HepG2 (cell line): ENCODE data around the gene PLEKHG5. TPM values are rescaled to one million over a fixed set of nuclear protein-coding genes. Genes with fewer than 3 reads are reported as not detected.

Experiments
- ARID2 ChIP-seq: sonication (generic); formaldehyde crosslinking; IDR thresholded peaks from 2 replicates; pipeline ENCODE4 v1.8.1; 2022; ENCODE audit warnings: mild to moderate bottlenecking, missing genetic modification reagents, borderline replicate concordance
- ARNTL ChIP-seq: sonication (generic); formaldehyde crosslinking; IDR thresholded peaks from 2 replicates; pipeline ENCODE4 v1.4.0; 2020; ENCODE audit warnings: mild to moderate bottlenecking, missing genetic modification reagents
- EEA1 ChIP-seq: sonication (generic); formaldehyde crosslinking; IDR thresholded peaks from 2 replicates; pipeline ENCODE4 v1.5.1; 2020; ENCODE audit warnings: mild to moderate bottlenecking, missing genetic modification reagents, borderline replicate concordance
- FOXA3 ChIP-seq: IDR thresholded peaks from 2 replicates; pipeline ENCODE4 v1.6.1; 2016; ENCODE audit warnings: missing genetic modification reagents, missing compliant biosample characterization
- MYC ChIP-seq: sonication (generic); formaldehyde crosslinking; IDR thresholded peaks from 2 replicates; pipeline ENCODE4 v1.9.0; 2021; ENCODE audit warnings: missing genetic modification reagents, borderline replicate concordance
- PCBP1 ChIP-seq: fragments of 200-400 bp; formaldehyde crosslinking; IDR thresholded peaks from 2 replicates; pipeline ENCODE4 v1.6.1; 2017; ENCODE audit warnings: mild to moderate bottlenecking, low read depth, low read length, borderline replicate concordance
- SRSF1 ChIP-seq: fragments of 200-400 bp; formaldehyde crosslinking; optimal IDR thresholded peaks from 2 replicates; pipeline ENCODE3; 2017; ENCODE audit warnings: mild to moderate bottlenecking, low read depth, low read length, moderate library complexity
- ZBTB38 ChIP-seq: sonication (generic); formaldehyde crosslinking; IDR thresholded peaks from 2 replicates; pipeline ENCODE4 v1.5.1; 2020; ENCODE audit warnings: mild to moderate bottlenecking, missing genetic modification reagents
- ZC3H4 ChIP-seq: sonication (generic); formaldehyde crosslinking; IDR thresholded peaks from 2 replicates; pipeline ENCODE4 v1.4.0; 2020; ENCODE audit warnings: missing genetic modification reagents, borderline replicate concordance
- ZMYM3 ChIP-seq: sonication (generic); formaldehyde crosslinking; IDR thresholded peaks from 2 replicates; pipeline ENCODE4 v1.5.1; 2020; ENCODE audit warnings: mild to moderate bottlenecking, missing genetic modification reagents
- ZMYM4 ChIP-seq: sonication (generic); formaldehyde crosslinking; IDR thresholded peaks from 2 replicates; pipeline ENCODE4 v1.8.1; 2023; ENCODE audit warnings: mild to moderate bottlenecking, missing genetic modification reagents
- ZNF101 ChIP-seq: sonication (generic); formaldehyde crosslinking; IDR thresholded peaks from 2 replicates; pipeline ENCODE4 v1.4.0; 2020; ENCODE audit warnings: mild to moderate bottlenecking, low read depth, missing genetic modification reagents, borderline replicate concordance
- ZNF274 ChIP-seq: sonication (generic); formaldehyde crosslinking; IDR thresholded peaks from 2 replicates; pipeline ENCODE4 v1.5.1; 2020; ENCODE audit warnings: mild to moderate bottlenecking, missing genetic modification reagents
- ZNF501 ChIP-seq: sonication (generic); formaldehyde crosslinking; IDR thresholded peaks from 2 replicates; pipeline ENCODE4 v1.5.1; 2020; ENCODE audit warnings: mild to moderate bottlenecking, moderate library complexity, missing genetic modification reagents
- ZNF724P ChIP-seq: sonication (generic); formaldehyde crosslinking; IDR thresholded peaks from 2 replicates; pipeline ENCODE4 v1.8.0; 2022; ENCODE audit warnings: missing genetic modification reagents, borderline replicate concordance
- ZNF788 ChIP-seq: sonication (generic); formaldehyde crosslinking; IDR thresholded peaks from 2 replicates; pipeline ENCODE4 v1.5.0; 2020; ENCODE audit warnings: mild to moderate bottlenecking, missing genetic modification reagents, borderline replicate concordance
- polyA plus RNA-seq, 8 experiments: library from polyadenylated mRNA; depleted of rRNA in 3 of 8; stranded (reverse) in 7 of 8; unstranded in 1 of 8; fragments of >200 nt; fragmentation: Illumina TruSeq in 4 of 8; extraction: Trizol in 4 of 8; gene quantifications; 2 replicates each; pipeline versions ENCODE4 v1.2.1 to v1.2.3, GENCODE V29; 2011 to 2016; ENCODE audit warnings: low read depth in 4 of 8, missing spikeins in 1 of 8, mixed read lengths in 1 of 8; ENCODE audit not compliant: insufficient read depth in 1 of 8
- total RNA-seq, 5 experiments: library from RNA; depleted of rRNA; stranded (reverse); fragments of >200 nt; fragmentation: Illumina TruSeq; extraction: Trizol; gene quantifications; 2 replicates each; pipeline ENCODE4 v1.2.3, GENCODE V29; 2016; ENCODE audit warnings: low read depth in 1 of 5
- TF ChIP-seq, protein P1 (sequence below): IDR thresholded peaks from 2 replicates; pipeline ENCODE4 v1.6.1; 2018; ENCODE audit warnings: missing genetic modification reagents
- TF ChIP-seq, protein P2 (sequence below): sonication (generic); formaldehyde crosslinking; IDR thresholded peaks from 2 replicates; pipeline ENCODE4 v1.8.0; 2023; ENCODE audit warnings: mild to moderate bottlenecking, missing genetic modification reagents
- TF ChIP-seq, protein P3 (sequence below): IDR thresholded peaks from 2 replicates; pipeline ENCODE4 v1.6.1; 2016; ENCODE audit warnings: missing compliant biosample characterization, missing genetic modification reagents, borderline replicate concordance
- TF ChIP-seq, protein P4 (sequence below), 2 experiments: fragments of 450-650 bp in 1 of 2; sonication (generic) in 1 of 2; formaldehyde crosslinking; IDR thresholded peaks; 2 replicates each; pipeline versions ENCODE4 v1.5.0 to v1.8.0; 2020 to 2022; ENCODE audit warnings: mild to moderate bottlenecking in 1 of 2, missing genetic modification reagents in 1 of 2

Gene PLEKHG5
- total and polyA plus RNA-seq, 2 of the 13 experiments (the other 11 are each of a cell fraction or from before 2014, with no cell fraction given) = 1.9 to 3.5 TPM

DNA sequence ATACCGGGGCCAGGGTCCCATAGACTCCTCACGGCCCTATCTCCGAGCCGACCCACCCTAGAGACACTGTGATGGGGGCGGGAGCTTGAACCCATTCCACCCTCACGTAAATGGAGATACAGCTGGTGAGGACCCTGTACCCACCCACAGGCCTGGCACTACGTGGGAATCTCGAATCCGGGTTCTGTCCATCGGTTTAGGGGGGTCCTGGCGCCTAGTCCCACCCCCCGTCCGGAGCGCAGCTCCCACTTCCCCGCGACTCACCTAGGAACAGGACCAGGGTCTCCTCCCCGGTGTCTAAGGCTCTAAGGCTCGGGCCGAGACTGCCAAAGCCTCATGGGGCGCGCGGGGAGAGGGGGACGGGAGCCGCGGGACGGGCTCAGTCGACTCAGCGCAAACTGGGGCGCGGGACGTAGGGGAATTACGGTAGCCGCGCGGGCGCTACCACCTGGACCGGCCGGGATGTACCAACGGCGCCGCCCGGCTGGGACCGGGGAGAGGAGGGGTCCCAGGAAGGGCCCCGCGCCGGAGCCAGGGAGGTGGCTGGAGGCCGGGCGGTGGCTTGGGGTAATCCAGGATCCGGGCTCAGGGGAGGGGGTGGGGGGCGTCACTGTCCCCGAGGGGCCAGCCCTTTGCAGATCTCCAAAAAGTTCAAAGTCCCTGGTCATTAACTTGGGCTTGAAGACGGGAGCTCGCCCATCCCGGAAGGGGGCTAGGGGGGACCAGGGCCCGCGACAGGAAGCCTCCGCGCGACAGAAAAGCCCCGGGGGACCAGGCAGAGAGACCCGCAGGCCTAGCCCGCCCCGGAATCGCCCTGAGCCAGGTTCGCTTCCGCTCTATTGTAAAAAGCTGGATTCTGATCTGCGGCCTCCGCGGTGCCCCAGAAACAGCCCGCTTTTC, 1.0 kb downstream of the PLEKHG5 start (continued):
- TF ChIP-seq FOXA3 (CRISPR knock-in tag) (peak; percentile 20; the same call in 1 of the 2 replicates), ZNF724P (CRISPR knock-in tag) (0 out of 2 replicates have a peak, but pooled peaks have one; percentile 61), ZNF788 (CRISPR knock-in tag) (peak; percentile 45; the same call in 1 of the 2 replicates), ARNTL (CRISPR knock-in tag) (peak; percentile 69), SRSF1 (peak; percentile 72), ZC3H4 (no peak), ZNF101 (CRISPR knock-in tag) (peak; percentile 58; the same call in 1 of the 2 replicates), ZNF501 (CRISPR knock-in tag) (peak; percentile 36; the same call in 1 of the 2 replicates), ZBTB38 (CRISPR knock-in tag) (peak; percentile 38; the same call in 1 of the 2 replicates), ARID2 (CRISPR knock-in tag) (peak; percentile 80), ZMYM4 (CRISPR knock-in tag) (no peak), PCBP1 (0 out of 2 replicates have a peak, but pooled peaks have one; percentile 17), ZMYM3 (peak; percentile 27; the same call in 1 of the 2 replicates), MYC (CRISPR knock-in tag) (peak; percentile 56; the same call in 1 of the 2 replicates), EEA1 (CRISPR knock-in tag) (0 out of 2 replicates have a peak, but pooled peaks have one; percentile 39), ZNF274 (CRISPR knock-in tag) (peak; percentile 72; the same call in 1 of the 2 replicates)
- TF ChIP-seq, protein P1, sequence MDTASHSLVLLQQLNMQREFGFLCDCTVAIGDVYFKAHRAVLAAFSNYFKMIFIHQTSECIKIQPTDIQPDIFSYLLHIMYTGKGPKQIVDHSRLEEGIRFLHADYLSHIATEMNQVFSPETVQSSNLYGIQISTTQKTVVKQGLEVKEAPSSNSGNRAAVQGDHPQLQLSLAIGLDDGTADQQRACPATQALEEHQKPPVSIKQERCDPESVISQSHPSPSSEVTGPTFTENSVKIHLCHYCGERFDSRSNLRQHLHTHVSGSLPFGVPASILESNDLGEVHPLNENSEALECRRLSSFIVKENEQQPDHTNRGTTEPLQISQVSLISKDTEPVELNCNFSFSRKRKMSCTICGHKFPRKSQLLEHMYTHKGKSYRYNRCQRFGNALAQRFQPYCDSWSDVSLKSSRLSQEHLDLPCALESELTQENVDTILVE (CRISPR knock-in tag) = 0 out of 2 replicates have a peak, but pooled peaks have one; percentile 25
- TF ChIP-seq, protein P2, sequence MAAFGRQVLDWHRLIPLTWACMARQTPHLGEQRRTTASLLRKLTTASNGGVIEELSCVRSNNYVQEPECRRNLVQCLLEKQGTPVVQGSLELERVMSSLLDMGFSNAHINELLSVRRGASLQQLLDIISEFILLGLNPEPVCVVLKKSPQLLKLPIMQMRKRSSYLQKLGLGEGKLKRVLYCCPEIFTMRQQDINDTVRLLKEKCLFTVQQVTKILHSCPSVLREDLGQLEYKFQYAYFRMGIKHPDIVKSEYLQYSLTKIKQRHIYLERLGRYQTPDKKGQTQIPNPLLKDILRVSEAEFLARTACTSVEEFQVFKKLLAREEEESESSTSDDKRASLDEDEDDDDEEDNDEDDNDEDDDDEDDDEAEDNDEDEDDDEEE = 0 out of 2 replicates have a peak, but pooled peaks have one; percentile 28
- TF ChIP-seq, protein P3, sequence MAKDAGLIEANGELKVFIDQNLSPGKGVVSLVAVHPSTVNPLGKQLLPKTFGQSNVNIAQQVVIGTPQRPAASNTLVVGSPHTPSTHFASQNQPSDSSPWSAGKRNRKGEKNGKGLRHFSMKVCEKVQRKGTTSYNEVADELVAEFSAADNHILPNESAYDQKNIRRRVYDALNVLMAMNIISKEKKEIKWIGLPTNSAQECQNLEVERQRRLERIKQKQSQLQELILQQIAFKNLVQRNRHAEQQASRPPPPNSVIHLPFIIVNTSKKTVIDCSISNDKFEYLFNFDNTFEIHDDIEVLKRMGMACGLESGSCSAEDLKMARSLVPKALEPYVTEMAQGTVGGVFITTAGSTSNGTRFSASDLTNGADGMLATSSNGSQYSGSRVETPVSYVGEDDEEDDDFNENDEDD (CRISPR knock-in tag) = 0 out of 2 replicates have a peak, but pooled peaks have one; percentile 24
- TF ChIP-seq, protein P4, sequence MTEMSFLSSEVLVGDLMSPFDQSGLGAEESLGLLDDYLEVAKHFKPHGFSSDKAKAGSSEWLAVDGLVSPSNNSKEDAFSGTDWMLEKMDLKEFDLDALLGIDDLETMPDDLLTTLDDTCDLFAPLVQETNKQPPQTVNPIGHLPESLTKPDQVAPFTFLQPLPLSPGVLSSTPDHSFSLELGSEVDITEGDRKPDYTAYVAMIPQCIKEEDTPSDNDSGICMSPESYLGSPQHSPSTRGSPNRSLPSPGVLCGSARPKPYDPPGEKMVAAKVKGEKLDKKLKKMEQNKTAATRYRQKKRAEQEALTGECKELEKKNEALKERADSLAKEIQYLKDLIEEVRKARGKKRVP (CRISPR knock-in tag; IDR thresholded peaks at IDR 0.05) = 0 out of 4 replicates have a peak, but pooled peaks of 1 of the 2 experiments have one; percentile 8
